Activated CD8-positive, alpha-beta T cell treated with anti-CD3 and anti-CD28 coated beads for 36 hours (primary cell): ENCODE results near the gene MRPL12. TPM values are rescaled to one million over a fixed set of nuclear protein-coding genes. Genes with fewer than 3 reads are reported as not detected.

Source experiments
- ATAC-seq: fragments of 200-7000 bp; cut with Tn5 transposase; one replicate; pipeline ENCODE4 v1.10.0; 2021; ENCODE audit warnings: mild to moderate bottlenecking, moderate library complexity
- CTCF ChIA-PET: fragments of 350-600 bp; sonication (Branson Sonifier 250); formaldehyde crosslinking; loops from one replicate; lab custom pipeline; 2021; ENCODE audit warnings: antibody characterized with exemption; lab: Charles Lee
- POLR2A ChIA-PET: fragments of 350-600 bp; sonication (Branson Sonifier 250); formaldehyde crosslinking; loops from one replicate; lab custom pipeline; 2021; ENCODE audit warnings: antibody characterized with exemption; lab: Charles Lee
- DNase-seq: peaks from one replicate; pipeline ENCODE4 v3.0.0-alpha.2; 2020
- H3K27ac Mint-ChIP-seq: one replicate; pipeline ENCODE4 v1.8.0; 2021; ENCODE audit warnings: mild to moderate bottlenecking, mixed read lengths
- H3K27me3 Mint-ChIP-seq: one replicate; pipeline ENCODE4 v1.8.0; 2021; ENCODE audit warnings: mixed read lengths
- H3K36me3 Mint-ChIP-seq: one replicate; pipeline ENCODE4 v1.8.0; 2021; ENCODE audit warnings: low read depth, mixed read lengths
- H3K4me1 Mint-ChIP-seq: one replicate; pipeline ENCODE4 v1.8.0; 2021; ENCODE audit warnings: low read depth, mixed read lengths
- H3K4me3 Mint-ChIP-seq: one replicate; pipeline ENCODE4 v1.8.0; 2021; ENCODE audit warnings: mild to moderate bottlenecking, moderate library complexity, mixed read lengths
- H3K9me3 Mint-ChIP-seq: one replicate; pipeline ENCODE4 v1.8.0; 2021; ENCODE audit warnings: mixed read lengths
- intact Hi-C: fragments of 100-400 bp; cut with micrococcal nuclease; formaldehyde crosslinking; loops from one replicate; pipeline ENCODE4 v1.10.0; 2022
- total RNA-seq, 2 experiments: library from RNA; stranded (reverse); gene quantifications; one replicate each; pipeline ENCODE4 v1.2.3, GENCODE V29; 2021
- TF ChIP-seq, protein P1 (sequence below): fragments of 200-600 bp; IDR thresholded peaks from one replicate; pipeline ENCODE4 v1.8.0; 2022; ENCODE audit warnings: antibody characterized with exemption, mild to moderate bottlenecking

The MRPL12 gene
- total RNA-seq, 2 experiments from 2014 or later, result 149 to 152 TPM

DNA sequence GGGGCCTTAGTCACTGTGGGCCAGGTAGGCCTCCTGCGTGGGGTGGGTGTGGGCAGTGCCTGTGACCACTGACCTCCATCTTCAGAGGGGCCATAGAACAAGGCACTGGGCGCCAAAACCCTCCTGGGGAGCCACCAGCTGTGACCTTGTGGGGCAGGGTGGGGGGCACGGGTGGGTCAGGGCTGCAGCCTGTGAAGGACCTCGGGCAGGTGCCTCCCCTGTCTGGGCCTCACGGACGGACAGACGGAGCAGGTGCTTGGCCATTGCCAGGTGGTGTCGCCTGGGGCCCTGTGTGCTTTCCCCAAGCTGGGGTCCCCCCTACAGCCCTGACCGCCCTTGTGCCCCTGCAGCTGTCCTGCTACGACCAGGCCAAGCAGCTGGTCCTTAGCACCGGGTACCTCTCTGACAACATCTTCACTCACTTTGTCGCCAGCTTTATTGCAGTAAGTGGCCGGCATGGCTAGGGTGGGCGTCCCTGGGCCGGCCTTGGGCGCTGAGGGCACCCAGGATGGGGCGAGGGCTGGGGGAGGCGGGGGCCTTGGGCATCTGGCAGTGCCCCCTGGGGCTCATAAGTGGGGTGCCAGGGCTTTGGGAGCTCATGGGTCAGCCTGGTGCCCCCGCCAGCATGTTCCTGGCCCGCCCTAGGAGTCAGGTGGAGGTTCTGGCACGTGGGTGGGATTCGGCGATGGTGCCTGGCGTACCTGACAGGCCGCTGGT is 14.0 kb downstream of the MRPL12 start:
- H3K27me3 Mint-ChIP-seq, result no peaks in the 10 kb centered on the region

DNA sequence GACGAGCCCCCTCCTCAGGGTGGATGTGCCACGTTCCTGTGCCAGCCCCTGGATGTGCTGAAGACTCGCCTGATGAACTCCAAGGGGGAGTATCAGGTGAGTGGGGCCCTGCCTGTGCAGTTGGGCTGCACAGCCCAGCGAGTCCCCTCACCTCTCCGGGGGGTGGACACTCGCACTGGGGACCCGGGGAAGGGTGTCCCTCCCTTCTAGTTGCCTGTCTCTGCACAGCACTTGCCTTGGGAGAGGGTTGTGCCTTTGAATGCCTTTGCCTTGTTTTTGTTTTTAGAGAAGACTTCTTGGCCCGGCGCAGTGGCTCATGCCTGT is 14.6 kb downstream of the MRPL12 start:
- TF ChIP-seq, protein P1, sequence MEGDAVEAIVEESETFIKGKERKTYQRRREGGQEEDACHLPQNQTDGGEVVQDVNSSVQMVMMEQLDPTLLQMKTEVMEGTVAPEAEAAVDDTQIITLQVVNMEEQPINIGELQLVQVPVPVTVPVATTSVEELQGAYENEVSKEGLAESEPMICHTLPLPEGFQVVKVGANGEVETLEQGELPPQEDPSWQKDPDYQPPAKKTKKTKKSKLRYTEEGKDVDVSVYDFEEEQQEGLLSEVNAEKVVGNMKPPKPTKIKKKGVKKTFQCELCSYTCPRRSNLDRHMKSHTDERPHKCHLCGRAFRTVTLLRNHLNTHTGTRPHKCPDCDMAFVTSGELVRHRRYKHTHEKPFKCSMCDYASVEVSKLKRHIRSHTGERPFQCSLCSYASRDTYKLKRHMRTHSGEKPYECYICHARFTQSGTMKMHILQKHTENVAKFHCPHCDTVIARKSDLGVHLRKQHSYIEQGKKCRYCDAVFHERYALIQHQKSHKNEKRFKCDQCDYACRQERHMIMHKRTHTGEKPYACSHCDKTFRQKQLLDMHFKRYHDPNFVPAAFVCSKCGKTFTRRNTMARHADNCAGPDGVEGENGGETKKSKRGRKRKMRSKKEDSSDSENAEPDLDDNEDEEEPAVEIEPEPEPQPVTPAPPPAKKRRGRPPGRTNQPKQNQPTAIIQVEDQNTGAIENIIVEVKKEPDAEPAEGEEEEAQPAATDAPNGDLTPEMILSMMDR, result no peak
- Mint-ChIP-seq H3K4me1 (peaks cover 10% of the 10 kb centered on the region), H3K36me3 (peaks cover 6% of the 10 kb centered on the region), H3K4me3 (no peak overlapping the region), H3K27me3 (no peaks in the 10 kb centered on the region), H3K27ac (no peak overlapping the region), H3K9me3 (no peaks in the 10 kb centered on the region)
- DNase-seq (no peak), ATAC-seq (no peak)
- intact Hi-C loops, result no loop called here
- CTCF ChIA-PET, result no interaction called here
- POLR2A ChIA-PET, result interaction anchor here (1.0 kb wide), 1 partner anchor 9 kb away, joined by 3 read pairs; no protein-coding TSS in a partner anchor

More for the DNA sequence above, 14.0 kb downstream of the MRPL12 start:
- Mint-ChIP-seq H3K36me3 (peaks cover 7% of the 10 kb centered on the region), H3K4me3 (no peak overlapping the region), H3K4me1 (peaks cover 10% of the 10 kb centered on the region), H3K9me3 (no peaks in the 10 kb centered on the region), H3K27ac (no peak overlapping the region)
- POLR2A ChIA-PET, result no interaction called here
- TF ChIP-seq, protein P1, result no peak
- CTCF ChIA-PET, result no interaction called here
- DNase-seq (no peak), ATAC-seq (no peak)
- intact Hi-C loops, result no loop called here

DNA sequence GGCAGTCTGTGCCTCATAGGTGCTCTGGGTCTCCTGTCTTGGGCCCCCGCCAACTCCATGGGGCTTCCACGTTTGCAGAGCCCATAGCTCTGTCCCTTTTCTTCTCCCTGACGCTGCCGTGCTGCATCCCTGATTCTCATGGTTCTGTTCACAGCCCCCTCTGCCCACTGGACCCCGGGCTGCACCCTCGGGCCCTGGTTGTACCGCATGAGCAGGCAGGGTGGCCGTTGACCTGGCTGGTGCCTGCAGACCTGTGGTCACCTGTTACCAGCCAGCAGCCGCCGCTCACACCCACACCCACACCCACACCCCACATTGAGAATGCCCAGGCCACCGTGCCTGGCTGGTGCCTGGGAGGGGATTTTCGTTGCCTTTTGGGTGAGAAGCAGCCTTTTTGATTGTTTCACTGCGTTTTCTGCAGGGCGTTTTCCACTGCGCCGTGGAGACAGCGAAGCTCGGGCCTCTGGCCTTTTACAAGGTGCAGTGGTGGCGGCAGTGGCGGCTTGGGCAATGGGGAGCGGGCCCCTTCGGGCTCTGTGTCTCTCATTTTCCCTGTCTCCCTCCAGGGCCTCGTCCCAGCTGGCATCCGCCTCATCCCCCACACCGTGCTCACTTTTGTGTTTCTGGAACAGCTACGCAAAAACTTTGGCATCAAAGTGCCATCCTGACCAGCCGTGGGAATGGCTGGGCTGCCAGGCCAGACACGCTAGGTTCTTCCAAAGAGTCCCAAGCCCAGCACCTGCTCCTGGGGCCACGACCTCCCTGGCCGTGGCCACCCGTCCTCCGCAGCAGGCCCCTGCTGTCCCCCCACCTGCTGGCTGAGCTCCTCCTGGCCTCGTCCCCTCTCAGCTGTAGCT is 16.5 kb downstream of the MRPL12 start:
- peaks cover 4% of the 10 kb centered on the region for H3K36me3 Mint-ChIP-seq
- no peaks in the 10 kb centered on the region for H3K9me3 Mint-ChIP-seq
- CTCF ChIA-PET, result no interaction called here
- POLR2A ChIA-PET, result interaction anchor here (0.5 to 1.0 kb wide), 2 partner anchors 11 to 17 kb away, joined by 3 read pairs; no protein-coding TSS in a partner anchor
- no peak for ATAC-seq
- H3K27me3 Mint-ChIP-seq, result peaks cover 7% of the 10 kb centered on the region
- intact Hi-C loops, result no loop called here
- H3K27ac Mint-ChIP-seq, result no peak overlapping the region
- H3K4me1 Mint-ChIP-seq, result no peaks in the 10 kb centered on the region
- TF ChIP-seq, protein P1, result no peak
- no peak overlapping the region for H3K4me3 Mint-ChIP-seq
- DNase-seq, result no peak

DNA sequence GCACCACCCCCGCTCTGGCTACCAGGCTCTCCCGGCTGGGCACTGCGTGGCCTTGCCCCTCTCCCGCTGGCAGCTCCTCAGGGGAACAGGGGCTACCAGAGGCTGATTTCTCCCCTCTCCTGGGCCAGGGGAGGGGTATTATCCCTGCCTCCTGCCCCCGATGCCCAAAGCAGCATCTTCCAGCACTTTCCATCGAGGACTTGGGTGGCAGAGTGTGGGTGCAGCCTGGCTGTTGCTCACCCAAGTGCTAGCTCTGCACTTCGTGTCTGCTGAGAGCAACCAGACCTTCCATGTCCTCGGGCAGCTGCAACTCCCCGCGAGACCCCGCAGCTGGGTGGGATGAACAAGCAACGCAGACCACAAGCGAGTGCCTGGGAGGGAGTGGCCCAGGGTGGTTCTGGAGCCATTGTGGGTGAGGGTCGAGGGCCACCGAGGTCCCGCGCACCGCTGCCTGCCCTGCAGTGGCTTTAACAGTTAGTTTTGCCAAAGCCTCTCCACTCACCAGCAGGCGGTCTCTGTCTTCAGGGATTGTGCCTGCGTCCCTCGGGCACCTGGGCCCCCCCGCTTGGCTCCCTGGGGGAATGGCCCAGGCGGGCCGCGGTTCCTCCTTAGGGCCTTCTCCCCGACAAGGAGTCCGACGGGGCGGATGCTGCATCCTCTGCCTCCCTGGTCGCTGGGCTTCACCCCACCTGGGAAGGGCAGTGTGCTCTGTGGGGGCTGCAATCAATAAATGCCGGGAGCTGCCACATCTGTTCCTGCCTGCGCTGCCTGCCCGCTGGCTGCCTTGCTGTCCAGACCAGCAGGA is 17.3 kb downstream of the MRPL12 start:
- peaks cover 7% of the 10 kb centered on the region for H3K27me3 Mint-ChIP-seq
- H3K9me3 Mint-ChIP-seq, result no peaks in the 10 kb centered on the region
- no peak overlapping the region for H3K27ac Mint-ChIP-seq
- H3K36me3 Mint-ChIP-seq, result peaks cover 4% of the 10 kb centered on the region
- DNase-seq (no peak), ATAC-seq (no peak)
- no peaks in the 10 kb centered on the region for H3K4me1 Mint-ChIP-seq
- ChIA-PET CTCF (no interaction called here), POLR2A (interaction anchor here (0.5 to 1.7 kb wide), 5 partner anchors 8 to 30 kb away, joined by 3 to 7 read pairs (median 3); no protein-coding TSS in a partner anchor)
- TF ChIP-seq, protein P1, result no peak
- no peak overlapping the region for H3K4me3 Mint-ChIP-seq
- intact Hi-C loops, result no loop called here
